GM23248 (cell line): Measurements from ENCODE around the gene BCL2.

ENCODE experiments used
- EZH2 ChIP-seq: fragments of 200-600 bp; sonication (generic); IDR thresholded peaks from 2 replicates; pipeline ENCODE4 v1.6.1; 2018; ENCODE audit warnings: antibody characterized with exemption, mild to moderate bottlenecking; ENCODE audit not compliant: insufficient read depth, poor library complexity, severe bottlenecking
- EZH2phosphoT487 ChIP-seq: fragments of 200-600 bp; sonication (generic); IDR thresholded peaks from 2 replicates; pipeline ENCODE4 v1.6.1; 2018; ENCODE audit warnings: antibody characterized with exemption, moderate library complexity, mild to moderate bottlenecking, low read depth; ENCODE audit not compliant: insufficient read depth

DNA sequence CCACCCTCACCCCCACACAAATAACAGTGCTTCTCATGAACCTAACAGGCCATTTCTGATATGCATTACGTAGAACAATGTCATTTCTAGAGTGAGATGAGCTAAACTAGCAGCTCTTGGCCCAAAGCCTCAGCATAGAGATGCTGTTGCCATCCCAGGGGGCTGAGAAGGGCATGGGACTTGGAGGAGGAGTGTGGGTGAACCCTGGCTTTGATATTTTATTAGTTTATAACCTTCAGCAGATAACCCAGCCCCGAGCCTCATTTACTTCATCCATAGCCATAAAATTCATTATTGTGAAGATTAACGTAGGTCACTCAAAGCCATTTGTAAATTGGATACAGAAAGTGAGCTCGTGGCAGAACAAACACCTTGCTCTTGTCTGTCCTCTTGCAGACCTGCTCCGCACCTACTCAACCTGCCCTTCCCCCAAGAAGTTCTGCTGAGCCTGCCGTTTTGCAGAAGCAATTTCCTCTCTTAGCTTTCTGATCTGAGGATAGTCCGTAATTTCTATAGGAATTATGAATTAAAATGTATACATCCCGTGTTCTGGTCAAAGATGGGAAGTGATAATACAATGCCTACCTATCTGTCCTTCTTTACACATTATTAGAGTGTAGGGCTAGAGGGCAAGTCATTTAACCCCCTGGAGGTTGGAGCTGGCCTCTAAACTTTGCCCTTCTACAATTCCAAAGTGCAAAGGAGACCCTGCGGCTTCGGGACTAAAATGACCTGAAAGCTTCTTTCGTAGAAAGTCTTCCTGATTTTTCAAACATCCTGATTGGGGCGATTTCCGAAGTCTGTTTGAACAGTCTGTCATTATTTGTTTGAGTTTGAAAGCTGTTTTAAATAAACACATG is 187.4 kb downstream of the BCL2 start:
- no peak for TF ChIP-seq EZH2phosphoT487
- no peak for TF ChIP-seq EZH2
